Astrocyte (in vitro differentiated cells and primary cell): ENCODE data around the gene LAYN.

Experiments used
- EZH2 ChIP-seq: IDR thresholded peaks from 2 replicates; pipeline ENCODE4 v1.6.1; 2012; ENCODE audit warnings: mild to moderate bottlenecking, low read length, inconsistent platforms; ENCODE audit not compliant: insufficient read depth
- TF ChIP-seq, protein P1 (sequence below): IDR thresholded peaks from 2 replicates; pipeline ENCODE4 v1.5.1; 2011; ENCODE audit warnings: low read depth, mild to moderate bottlenecking, inconsistent platforms, low read length, moderate library complexity; ENCODE audit not compliant: insufficient read depth

DNA sequence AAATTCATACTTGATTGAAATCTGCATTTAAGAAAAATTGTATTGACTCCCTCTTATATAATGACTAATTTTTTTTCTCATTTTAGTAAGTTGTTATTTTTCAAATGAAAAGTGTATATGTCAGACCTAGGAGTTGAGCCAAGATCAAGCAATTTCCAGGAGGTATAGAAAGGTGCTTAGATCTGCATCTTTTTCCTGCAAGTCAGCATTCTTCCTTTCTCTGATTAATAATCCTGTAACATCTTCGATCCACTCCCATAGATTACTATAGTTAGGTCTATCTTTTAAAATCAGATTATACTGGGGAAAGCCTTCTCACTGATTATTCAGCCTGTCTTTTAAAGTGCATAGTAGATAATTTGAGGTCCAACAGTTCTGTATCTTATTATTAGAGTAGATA, 13.2 kb upstream of the LAYN start:
- TF ChIP-seq, protein P1, sequence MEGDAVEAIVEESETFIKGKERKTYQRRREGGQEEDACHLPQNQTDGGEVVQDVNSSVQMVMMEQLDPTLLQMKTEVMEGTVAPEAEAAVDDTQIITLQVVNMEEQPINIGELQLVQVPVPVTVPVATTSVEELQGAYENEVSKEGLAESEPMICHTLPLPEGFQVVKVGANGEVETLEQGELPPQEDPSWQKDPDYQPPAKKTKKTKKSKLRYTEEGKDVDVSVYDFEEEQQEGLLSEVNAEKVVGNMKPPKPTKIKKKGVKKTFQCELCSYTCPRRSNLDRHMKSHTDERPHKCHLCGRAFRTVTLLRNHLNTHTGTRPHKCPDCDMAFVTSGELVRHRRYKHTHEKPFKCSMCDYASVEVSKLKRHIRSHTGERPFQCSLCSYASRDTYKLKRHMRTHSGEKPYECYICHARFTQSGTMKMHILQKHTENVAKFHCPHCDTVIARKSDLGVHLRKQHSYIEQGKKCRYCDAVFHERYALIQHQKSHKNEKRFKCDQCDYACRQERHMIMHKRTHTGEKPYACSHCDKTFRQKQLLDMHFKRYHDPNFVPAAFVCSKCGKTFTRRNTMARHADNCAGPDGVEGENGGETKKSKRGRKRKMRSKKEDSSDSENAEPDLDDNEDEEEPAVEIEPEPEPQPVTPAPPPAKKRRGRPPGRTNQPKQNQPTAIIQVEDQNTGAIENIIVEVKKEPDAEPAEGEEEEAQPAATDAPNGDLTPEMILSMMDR = no peak
- TF ChIP-seq EZH2 = no peak
